ENCODE data around the gene NFKB2. TPM values are rescaled to one million over a fixed set of nuclear protein-coding genes. Genes with fewer than 3 reads are reported as not detected.

NFKB2 gene
- polyA plus RNA-seq, 1 donor = 22.7 TPM

DNA sequence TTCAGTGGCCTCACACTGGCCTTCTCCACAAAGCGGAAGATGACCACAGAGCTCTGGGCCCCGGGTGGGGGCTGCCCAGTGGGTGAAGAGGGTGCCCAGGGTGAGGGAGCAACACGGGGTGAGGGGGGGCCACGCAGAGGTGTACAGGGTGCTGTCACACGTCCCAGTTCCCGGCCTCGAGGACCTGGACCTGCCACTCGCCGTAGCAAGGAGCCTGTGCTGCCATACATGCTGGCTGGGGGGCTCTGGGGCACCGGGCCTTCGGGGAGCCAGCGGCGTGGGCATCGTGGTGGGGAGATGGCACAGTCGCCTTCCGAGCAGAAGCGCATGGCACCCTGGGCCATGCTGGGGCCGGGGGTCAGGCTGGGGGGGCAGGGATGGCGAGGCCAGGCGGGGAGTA lies 21.2 kb downstream of the NFKB2 start:
- Histone ChIP-seq H3K4me3 (ENCODE audit: low read length) (peak overlapping the region; percentile 27), H3K27me3 (ENCODE audit: control insufficient read depth, insufficient read depth, low read length) (peaks cover 35% of the 10 kb centered on the region), H3K4me1 (ENCODE audit: control insufficient read depth, insufficient read depth, low read length) (peaks cover 38% of the 10 kb centered on the region), H3K9me3 (ENCODE audit: control insufficient read depth, low read depth, low read length) (peaks cover 7% of the 10 kb centered on the region), H3K36me3 (ENCODE audit: control insufficient read depth, insufficient read depth, low read length) (peaks cover 2% of the 10 kb centered on the region), H3K27ac (ENCODE audit: low read length) (peak overlapping the region; percentile 77)
- WGBS (ENCODE audit: insufficient coverage, low lambda C conversion rate) = no CpG with 5 or more reads among the region's 20 CpGs
- DNase-seq = no peak

DNA sequence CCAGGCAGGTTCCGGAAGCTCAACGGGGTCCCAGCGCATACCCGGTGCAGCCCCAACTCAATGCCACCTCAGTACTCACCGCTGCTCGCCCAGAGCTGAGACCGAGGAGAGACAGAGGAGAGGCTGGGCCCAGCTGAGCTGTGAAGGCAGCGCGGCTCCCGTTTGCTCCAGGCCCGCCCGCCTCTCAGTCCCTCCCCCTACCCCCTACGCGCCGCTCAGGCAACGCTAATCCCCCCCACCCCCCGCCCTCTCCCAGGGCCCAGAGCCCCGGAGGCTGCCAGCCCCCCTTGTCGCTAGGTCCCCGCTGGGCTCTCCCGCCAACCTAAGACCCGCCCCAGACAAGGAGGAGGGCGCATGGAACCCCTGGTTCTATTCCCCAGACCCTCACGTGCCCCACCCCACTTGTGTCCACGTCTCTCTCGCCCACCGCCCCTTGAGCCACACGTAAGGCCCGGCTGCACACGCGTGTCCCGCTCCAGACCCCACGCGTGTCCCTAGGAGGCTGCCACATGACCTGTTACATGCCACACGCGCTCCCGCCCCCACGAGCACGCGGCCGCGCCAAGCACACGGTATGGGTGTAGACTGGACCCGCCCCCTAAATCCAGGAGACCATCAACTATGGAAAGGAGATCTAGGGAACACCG lies 23.2 kb downstream of the NFKB2 start, which contains the start of gene PSD:
Gene PSD (minus strand): TSS at position 164 of the 647 bp plus-strand sequence. CDS start 1,747 bp downstream, outside the sequence.
- Histone ChIP-seq H3K4me3 (ENCODE audit: low read length) (peak within 1 kb of the TSS; percentile 74), H3K27me3 (ENCODE audit: control insufficient read depth, insufficient read depth, low read length) (peaks cover 14% of the 10 kb centered on the region), H3K27ac (ENCODE audit: low read length) (peak within 1 kb of the TSS; percentile 92), H3K4me1 (ENCODE audit: control insufficient read depth, insufficient read depth, low read length) (peaks cover 48% of the 10 kb centered on the region), H3K9me3 (ENCODE audit: control insufficient read depth, low read depth, low read length) (peaks cover 7% of the 10 kb centered on the region), H3K36me3 (ENCODE audit: control insufficient read depth, insufficient read depth, low read length) (peaks cover 8% of the 10 kb centered on the region)
- WGBS (ENCODE audit: insufficient coverage, low lambda C conversion rate) = no CpG with 5 or more reads among the region's 45 CpGs
- no peak for DNase-seq

DNA sequence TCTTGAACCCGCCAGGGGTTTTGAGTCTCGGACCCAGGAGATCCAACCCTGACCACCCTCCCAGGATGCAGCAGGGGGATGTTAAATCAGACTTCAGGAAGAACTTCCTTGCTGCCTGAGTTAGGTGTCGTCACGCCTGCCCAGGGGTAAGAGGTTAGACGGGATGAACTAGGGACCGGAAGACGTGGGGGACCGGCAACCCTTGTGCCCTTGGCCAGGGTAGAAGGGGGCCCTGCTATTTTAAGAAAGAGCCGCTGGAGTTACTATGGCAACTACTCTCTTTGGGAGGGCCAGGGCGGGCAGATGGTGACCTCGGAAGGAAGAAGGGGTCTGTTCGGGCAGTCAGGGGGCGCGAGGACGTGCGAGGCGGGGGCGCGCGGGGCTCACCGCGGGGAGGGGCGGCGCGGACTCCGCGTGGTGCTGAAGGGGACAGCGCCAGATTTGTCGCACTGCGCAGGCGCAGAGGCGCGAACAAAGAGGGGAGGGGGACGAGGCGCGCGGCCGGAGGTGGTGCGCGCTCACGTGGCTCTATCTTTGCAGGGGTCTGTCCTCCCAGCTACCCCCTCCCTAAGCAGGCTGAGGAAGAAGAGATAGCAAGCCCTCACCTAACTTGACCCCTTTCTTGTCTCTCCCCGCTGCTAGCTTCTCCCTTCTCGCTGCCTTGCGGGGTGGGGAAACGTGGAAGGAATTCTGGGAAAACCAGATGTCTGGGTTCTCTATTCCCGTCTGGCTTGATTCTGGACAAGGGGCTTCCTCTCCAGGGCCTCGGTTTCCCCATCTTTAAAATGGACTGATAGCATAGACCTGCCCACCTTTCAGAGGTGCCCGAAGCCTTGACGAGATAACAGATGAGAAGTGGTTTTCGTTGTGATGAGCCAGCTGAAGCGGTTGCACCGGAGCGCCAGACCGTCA lies 24.0 kb downstream of the NFKB2 start:
- no CpG with 5 or more reads among the region's 54 CpGs for WGBS (ENCODE audit: insufficient coverage, low lambda C conversion rate)
- peak overlapping the region; percentile 74 for H3K4me3 ChIP-seq (ENCODE audit: low read length)
- H3K36me3 ChIP-seq (ENCODE audit: control insufficient read depth, insufficient read depth, low read length) = peaks cover 16% of the 10 kb centered on the region
- peaks cover 7% of the 10 kb centered on the region for H3K9me3 ChIP-seq (ENCODE audit: control insufficient read depth, low read depth, low read length)
- H3K27ac ChIP-seq (ENCODE audit: low read length) = peak overlapping the region; percentile 92
- peaks cover 12% of the 10 kb centered on the region for H3K27me3 ChIP-seq (ENCODE audit: control insufficient read depth, insufficient read depth, low read length)
- H3K4me1 ChIP-seq (ENCODE audit: control insufficient read depth, insufficient read depth, low read length) = peaks cover 49% of the 10 kb centered on the region
- peak in 1 of 2 donors; percentile 57 for DNase-seq

DNA sequence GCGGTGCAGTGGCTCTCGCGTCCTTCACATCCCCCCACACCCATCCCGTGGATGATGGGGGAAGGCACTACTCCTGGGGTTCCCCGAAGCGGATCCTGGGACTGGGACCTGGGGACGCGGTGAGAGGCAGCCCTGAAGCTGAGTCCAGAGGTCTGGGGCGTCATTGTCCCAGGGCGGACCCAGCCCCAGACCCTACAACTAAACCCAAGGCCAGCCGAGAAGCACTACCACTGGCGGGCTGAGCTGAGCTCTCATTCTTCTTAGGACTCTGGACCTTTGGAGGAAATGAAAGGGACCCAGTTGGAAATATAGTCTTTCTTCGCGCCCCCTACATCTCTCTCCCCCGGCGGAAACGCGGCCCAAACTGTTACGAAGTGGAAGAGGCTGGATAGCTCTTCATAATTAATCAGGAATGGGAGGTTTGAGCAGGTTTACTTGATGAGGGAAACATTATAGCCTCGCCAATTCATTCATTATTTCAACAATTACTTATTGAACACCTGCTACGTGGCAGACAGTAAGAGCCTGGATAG lies 24.7 kb downstream of the NFKB2 start:
- Histone ChIP-seq H3K27me3 (ENCODE audit: control insufficient read depth, insufficient read depth, low read length) (peaks cover 12% of the 10 kb centered on the region), H3K9me3 (ENCODE audit: control insufficient read depth, low read depth, low read length) (peaks cover 2% of the 10 kb centered on the region), H3K27ac (ENCODE audit: low read length) (peak overlapping the region; percentile 92), H3K36me3 (ENCODE audit: control insufficient read depth, insufficient read depth, low read length) (peaks cover 21% of the 10 kb centered on the region), H3K4me1 (ENCODE audit: control insufficient read depth, insufficient read depth, low read length) (peaks cover 49% of the 10 kb centered on the region), H3K4me3 (ENCODE audit: low read length) (peak overlapping the region; percentile 74)
- no CpG with 5 or more reads among the region's 21 CpGs for WGBS (ENCODE audit: insufficient coverage, low lambda C conversion rate)
- no peak for DNase-seq

DNA sequence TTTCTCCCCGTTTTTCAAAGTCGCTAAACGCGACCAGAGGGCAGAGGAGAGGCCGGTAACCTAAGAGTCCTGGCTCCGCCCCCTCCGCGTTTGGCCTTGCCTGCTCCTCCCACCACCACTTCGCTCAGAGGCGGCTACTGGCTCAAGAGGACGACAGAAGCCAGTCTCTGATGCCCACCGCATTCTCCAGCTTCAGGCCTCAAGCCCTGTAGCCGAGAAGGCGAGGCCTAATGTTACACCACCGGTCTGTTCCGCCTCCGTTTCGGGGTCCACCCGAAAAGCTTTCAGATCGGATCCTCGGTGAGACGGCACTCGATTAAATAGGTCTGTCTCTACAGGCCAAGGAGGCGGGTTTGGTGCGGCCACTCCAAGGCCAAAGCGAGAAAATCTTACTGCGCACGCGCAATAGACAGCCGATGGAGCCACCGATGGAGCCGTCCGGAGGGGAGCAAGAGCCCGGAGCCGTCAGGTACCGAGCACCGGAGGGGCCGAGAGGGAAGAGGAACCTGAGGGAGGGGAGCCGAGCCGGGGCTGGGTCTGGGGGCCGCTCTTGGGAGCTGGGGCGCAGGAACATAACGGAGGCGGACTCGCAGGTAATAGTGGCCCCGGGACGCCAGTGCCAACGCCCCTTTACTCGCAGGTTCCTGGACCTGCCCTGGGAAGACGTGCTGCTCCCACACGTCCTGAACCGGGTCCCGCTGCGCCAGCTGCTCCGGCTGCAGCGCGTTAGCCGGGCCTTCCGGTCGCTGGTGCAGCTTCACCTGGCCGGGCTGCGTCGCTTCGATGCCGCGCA lies 25.4 kb downstream of the NFKB2 start, which contains the start of gene FBXL15:
Gene FBXL15 (plus strand): TSS at position 123 of the 793 bp plus-strand sequence. CDS start 294 bp downstream, at position 417.
- Histone ChIP-seq H3K4me3 (ENCODE audit: low read length) (peak within 1 kb of the TSS; percentile 74), H3K4me1 (ENCODE audit: control insufficient read depth, insufficient read depth, low read length) (peaks cover 49% of the 10 kb centered on the region), H3K27ac (ENCODE audit: low read length) (peak within 1 kb of the TSS; percentile 92), H3K36me3 (ENCODE audit: control insufficient read depth, insufficient read depth, low read length) (peaks cover 21% of the 10 kb centered on the region), H3K27me3 (ENCODE audit: control insufficient read depth, insufficient read depth, low read length) (peaks cover 12% of the 10 kb centered on the region), H3K9me3 (ENCODE audit: control insufficient read depth, low read depth, low read length) (peaks cover 2% of the 10 kb centered on the region)
- DNase-seq = peak; percentile 96 to 98
- no CpG with 5 or more reads among the region's 66 CpGs for WGBS (ENCODE audit: insufficient coverage, low lambda C conversion rate)

DNA sequence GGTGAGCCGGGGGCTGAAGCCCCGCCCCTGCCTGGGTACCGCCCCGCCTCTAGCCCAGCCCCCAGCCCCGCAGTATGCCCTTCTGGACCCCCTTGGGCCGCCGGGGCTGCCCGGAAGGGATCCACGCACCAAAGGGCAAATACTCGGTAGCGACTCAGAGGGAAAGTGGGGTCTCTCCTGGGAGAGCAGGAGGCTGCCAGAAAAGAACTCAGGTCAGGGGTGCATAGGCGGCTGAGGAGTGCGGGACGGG lies 25.9 kb downstream of the NFKB2 start:
- peak overlapping the region; percentile 74 for H3K4me3 ChIP-seq (ENCODE audit: low read length)
- peaks cover 2% of the 10 kb centered on the region for H3K9me3 ChIP-seq (ENCODE audit: control insufficient read depth, low read depth, low read length)
- no peak for DNase-seq
- peaks cover 47% of the 10 kb centered on the region for H3K4me1 ChIP-seq (ENCODE audit: control insufficient read depth, insufficient read depth, low read length)
- peak overlapping the region; percentile 92 for H3K27ac ChIP-seq (ENCODE audit: low read length)
- no CpG with 5 or more reads among the region's 14 CpGs for WGBS (ENCODE audit: insufficient coverage, low lambda C conversion rate)
- H3K36me3 ChIP-seq (ENCODE audit: control insufficient read depth, insufficient read depth, low read length) = peaks cover 23% of the 10 kb centered on the region
- peaks cover 12% of the 10 kb centered on the region for H3K27me3 ChIP-seq (ENCODE audit: control insufficient read depth, insufficient read depth, low read length)

DNA sequence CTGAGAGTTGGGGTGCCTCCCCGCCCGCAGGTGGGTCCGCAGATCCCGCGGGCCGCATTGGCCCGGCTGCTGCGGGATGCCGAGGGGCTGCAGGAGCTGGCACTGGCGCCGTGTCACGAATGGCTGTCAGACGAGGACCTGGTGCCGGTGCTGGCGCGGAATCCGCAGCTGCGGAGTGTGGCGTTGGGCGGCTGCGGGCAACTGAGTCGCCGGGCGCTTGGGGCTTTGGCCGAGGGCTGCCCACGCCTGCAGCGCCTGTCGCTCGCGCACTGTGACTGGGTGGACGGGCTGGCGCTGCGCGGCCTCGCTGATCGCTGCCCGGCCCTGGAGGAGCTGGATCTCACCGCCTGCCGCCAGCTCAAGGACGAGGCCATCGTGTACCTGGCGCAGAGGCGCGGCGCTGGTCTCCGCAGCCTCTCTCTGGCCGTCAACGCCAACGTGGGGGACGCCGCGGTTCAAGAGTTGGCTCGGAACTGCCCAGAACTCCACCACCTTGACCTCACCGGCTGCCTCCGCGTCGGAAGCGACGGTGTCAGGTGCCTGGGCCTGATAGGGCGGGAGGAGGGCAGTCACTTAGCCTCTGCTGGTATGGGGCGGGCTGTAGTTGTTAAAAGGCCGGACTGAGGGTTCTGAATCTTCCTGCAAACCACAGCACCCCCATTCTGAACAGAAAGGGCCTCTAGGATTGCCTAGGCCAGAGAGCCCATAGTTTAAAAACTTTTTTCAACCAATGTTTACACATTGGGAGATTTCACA lies 26.4 kb downstream of the NFKB2 start:
- peaks cover 25% of the 10 kb centered on the region for H3K36me3 ChIP-seq (ENCODE audit: control insufficient read depth, insufficient read depth, low read length)
- DNase-seq = peak in 1 of 2 donors; percentile 66
- H3K4me3 ChIP-seq (ENCODE audit: low read length) = peak overlapping the region; percentile 74
- H3K4me1 ChIP-seq (ENCODE audit: control insufficient read depth, insufficient read depth, low read length) = peaks cover 42% of the 10 kb centered on the region
- H3K27ac ChIP-seq (ENCODE audit: low read length) = peak overlapping the region; percentile 92
- H3K9me3 ChIP-seq (ENCODE audit: control insufficient read depth, low read depth, low read length) = peaks cover 2% of the 10 kb centered on the region
- peaks cover 12% of the 10 kb centered on the region for H3K27me3 ChIP-seq (ENCODE audit: control insufficient read depth, insufficient read depth, low read length)
- WGBS (ENCODE audit: insufficient coverage, low lambda C conversion rate) = no CpG with 5 or more reads among the region's 62 CpGs

DNA sequence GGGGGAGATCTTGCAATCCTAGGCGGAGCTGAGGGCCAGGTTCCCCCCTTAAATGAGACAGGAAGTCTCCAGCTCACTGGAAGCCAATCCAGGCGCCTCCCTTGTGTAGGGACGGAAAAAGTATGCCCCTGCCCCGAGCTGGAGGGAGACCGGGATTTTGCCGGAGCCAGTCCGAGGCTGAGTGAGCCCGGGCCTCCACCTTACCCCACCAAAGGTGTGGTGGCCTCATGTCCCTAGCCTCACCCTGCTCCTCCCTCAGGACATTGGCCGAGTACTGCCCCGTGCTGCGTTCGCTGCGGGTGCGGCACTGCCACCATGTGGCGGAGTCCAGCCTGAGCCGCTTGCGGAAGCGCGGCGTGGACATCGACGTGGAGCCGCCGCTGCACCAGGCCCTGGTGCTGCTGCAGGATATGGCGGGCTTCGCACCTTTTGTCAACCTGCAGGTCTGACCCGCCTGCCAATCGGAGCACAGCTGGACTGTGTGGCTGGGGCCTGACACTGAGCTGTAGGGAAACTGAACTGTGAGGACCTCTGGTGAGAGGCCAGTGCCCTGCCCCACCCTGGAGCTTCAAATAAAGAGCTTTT lies 27.1 kb downstream of the NFKB2 start:
- Histone ChIP-seq H3K36me3 (ENCODE audit: control insufficient read depth, insufficient read depth, low read length) (peaks cover 29% of the 10 kb centered on the region), H3K4me3 (ENCODE audit: low read length) (peak overlapping the region; percentile 74), H3K27ac (ENCODE audit: low read length) (peak overlapping the region; percentile 92), H3K4me1 (ENCODE audit: control insufficient read depth, insufficient read depth, low read length) (peaks cover 36% of the 10 kb centered on the region), H3K27me3 (ENCODE audit: control insufficient read depth, insufficient read depth, low read length) (peaks cover 9% of the 10 kb centered on the region), H3K9me3 (ENCODE audit: control insufficient read depth, low read depth, low read length) (peaks cover 2% of the 10 kb centered on the region)
- WGBS (ENCODE audit: insufficient coverage, low lambda C conversion rate) = no CpG with 5 or more reads among the region's 28 CpGs
- DNase-seq = peak; percentile 83 to 87

DNA sequence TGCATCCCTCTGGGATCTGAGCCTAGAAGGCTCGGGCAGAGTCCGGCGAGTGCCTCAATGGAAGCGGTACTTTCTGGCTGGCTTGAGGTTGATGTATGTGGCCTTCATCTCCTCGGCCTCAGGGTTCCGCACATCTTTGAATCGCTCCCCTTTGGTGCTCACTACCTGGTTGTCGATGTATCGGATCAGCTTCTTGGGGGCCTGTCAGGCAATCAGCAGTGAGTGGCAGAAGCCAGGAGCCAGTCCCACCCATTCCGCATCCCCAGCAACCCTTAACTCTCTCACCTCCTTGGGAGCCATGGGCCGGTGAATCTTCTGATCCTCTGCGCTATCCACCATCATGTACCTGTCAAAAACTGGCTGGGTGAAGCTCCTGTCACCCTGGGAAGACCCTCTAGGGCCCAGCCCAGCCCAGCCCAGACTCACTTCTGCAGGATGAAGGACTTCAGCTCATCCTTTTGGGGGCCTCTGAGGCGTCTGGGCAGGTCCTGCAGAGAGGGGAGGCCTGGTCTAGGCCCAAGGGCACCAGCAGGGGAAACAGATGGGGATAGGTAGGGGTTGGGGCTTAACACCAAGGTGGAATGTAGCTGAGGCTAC lies 28.0 kb downstream of the NFKB2 start:
- no peak overlapping the region for H3K27ac ChIP-seq (ENCODE audit: low read length)
- peaks cover 6% of the 10 kb centered on the region for H3K27me3 ChIP-seq (ENCODE audit: control insufficient read depth, insufficient read depth, low read length)
- no peak overlapping the region for H3K4me3 ChIP-seq (ENCODE audit: low read length)
- WGBS (ENCODE audit: insufficient coverage, low lambda C conversion rate) = no CpG with 5 or more reads among the region's 13 CpGs
- H3K36me3 ChIP-seq (ENCODE audit: control insufficient read depth, insufficient read depth, low read length) = peaks cover 29% of the 10 kb centered on the region
- H3K9me3 ChIP-seq (ENCODE audit: control insufficient read depth, low read depth, low read length) = peaks cover 2% of the 10 kb centered on the region
- peaks cover 33% of the 10 kb centered on the region for H3K4me1 ChIP-seq (ENCODE audit: control insufficient read depth, insufficient read depth, low read length)
- DNase-seq = no peak

Data from large intestine (tissue), 3 donors.